GM18870 (cell line): Measurements from ENCODE around the gene HLA-DQA1.
"Not testable (repeated sequence)": the region's sequence is repeated elsewhere in the genome, so short reads cannot be mapped to it uniquely, and the experiment has no call there.

Experiments
- ATAC-seq: cut with Tn5 transposase; IDR thresholded peaks from one replicate; pipeline ENCODE4 v1.9.1; 2021; ENCODE audit warnings: moderate library complexity; ENCODE audit not compliant: unreplicated experiment

Gene HLA-DQA1

DNA sequence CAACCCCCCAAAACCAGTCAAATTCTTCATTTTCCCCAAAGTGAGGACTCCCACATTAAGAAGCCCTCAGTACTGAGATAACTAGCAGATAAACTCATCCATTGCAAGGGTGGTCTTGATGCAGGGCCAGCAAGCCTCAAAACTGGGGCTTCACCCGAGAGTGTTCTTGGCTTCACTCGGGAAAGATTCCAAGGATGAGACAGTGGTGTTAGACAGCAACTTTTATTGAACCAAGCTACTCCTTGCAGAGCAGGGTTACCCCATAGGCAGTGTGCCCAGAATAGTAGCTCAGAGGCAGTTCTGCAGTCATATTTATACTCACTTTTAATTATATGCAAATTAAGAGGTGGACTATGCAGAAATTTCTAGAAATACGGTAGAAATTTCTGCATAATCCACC is 15.8 kb upstream of the HLA-DQA1 start:
- no peak for ATAC-seq

DNA sequence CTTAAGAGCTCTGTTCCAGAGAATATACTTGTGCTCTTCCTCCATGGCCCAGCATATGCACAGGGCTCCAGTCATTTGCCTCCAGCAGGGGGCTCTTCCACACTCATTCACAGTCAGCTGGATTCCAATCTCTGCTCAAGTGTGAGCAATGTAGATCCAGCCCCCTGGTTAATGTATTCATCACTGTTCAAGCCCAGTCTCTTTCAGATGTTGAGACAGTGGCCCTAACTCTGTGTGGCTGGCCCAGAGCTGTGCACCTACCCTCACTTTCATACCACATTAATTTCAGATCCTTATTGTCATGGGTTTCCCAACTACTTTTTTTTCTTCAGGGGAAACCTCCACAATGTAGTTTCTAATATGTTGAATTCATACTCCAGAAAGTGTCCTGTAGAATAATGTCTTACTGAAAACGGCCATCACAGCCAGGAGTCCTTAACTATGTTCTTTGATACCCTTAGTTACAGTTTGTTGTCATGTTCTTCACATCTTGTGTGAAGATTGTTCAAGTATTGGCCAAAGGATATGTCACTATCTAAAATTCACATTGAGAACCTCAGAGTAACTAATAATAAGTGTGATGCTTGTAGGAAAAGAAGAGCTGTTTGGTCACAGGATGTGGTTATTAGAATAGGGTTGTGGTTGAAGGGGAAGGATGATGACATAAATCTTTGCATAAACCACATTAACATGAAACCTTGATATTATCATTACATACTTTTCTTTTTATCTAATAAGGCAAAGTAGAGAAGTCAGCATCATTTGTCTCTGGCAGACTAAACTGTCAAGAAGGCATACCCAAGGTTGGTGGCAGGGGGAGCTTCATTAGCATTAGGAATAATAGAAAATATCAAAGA is 14.4 kb upstream of the HLA-DQA1 start:
- ATAC-seq, result peak; percentile 60

DNA sequence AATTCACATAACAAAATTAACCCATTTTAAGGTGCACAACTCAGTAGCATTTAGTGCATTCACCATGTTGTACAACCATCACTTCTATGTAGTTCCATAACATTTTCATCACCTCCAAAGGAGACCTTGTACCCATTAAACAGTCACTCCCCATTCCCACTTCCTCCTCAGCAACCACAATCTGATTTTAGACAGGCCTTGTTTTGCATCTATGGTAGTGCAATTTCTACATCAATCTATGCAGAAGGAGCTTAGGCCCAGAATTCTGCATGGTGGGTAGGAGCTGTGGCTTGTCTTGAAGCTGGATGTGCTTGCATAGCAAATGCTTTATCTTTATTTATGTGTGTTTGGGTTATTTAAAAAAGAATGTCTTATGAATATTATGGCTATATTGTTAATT is 13.5 kb upstream of the HLA-DQA1 start:
- peak; percentile 29 for ATAC-seq

DNA sequence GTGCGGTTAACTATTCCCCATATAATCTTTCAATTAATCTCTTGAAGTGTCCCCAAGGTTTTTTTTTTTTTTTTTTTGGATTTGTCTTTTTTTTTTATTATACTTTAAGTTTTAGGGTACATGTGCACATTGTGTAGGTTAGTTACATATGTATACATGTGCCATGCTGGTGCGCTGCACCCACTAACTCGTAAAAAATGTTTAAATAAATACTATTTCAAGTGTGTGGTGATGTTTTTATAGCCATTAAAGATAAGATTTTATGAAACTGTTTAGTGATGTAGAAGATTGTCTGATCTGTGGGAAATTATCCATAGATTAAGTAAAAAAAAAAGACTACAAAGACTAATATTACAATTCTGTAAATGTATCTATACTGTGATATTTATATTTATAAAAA is 12.6 kb upstream of the HLA-DQA1 start:
- no peak for ATAC-seq

DNA sequence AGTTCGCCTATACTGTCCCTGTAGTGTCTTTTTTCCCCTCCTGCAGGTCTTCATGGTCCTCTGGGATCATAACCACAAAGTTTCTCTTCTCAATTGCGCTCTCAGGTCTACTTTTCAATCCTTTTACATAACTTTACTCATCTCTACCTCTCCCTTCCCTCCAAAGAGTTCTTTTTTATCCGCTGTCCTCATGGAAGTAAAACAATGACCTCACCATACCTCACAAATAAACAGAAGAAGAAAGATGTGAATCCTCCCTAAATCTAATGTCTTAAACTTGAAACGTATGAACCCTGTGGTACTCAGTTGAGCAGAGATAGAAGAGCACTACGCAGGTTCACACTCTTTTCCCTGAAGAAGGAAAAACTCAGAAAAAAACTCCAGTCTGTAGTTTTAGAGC is 12.1 kb upstream of the HLA-DQA1 start:
- no peak for ATAC-seq

DNA sequence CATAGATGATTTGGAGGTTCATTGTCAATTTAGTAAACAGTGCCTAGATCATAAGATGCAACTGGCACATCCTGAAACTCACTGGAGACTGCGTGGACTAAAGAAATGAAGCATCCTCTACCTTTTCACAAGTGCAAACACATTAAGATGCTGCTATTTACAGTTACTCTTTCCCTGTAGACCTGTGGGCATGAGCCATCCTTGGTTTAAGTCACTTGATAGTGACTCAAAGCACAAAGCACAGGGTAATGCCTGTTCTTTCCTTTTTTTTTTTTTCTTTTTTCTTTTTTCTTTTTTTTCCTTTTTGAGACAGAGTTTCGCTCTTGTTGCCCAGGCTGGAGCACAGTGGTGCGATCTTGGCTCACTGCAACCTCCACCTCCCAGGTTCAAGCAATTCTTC is 10.0 kb upstream of the HLA-DQA1 start:
- no peak for ATAC-seq

DNA sequence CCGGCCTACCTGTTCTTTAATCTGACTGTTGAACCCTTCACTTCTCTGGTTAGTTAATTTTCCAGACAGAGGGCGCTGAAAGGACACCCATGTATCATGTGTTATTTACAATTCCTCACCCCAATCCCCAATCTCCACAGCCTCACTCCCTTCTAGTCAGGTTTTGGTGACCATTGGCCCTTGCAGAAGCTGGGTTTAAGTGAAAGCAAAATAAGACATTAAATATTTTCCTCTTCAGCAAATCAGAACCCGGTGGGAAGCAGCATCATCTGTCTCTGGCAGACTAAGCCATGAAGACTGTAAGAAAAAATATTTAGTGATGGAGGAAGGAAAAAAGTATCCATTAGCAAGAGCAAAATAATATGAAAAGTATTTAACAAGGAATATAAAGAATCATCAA is 9.4 kb upstream of the HLA-DQA1 start:
- ATAC-seq, result peak; percentile 35

DNA sequence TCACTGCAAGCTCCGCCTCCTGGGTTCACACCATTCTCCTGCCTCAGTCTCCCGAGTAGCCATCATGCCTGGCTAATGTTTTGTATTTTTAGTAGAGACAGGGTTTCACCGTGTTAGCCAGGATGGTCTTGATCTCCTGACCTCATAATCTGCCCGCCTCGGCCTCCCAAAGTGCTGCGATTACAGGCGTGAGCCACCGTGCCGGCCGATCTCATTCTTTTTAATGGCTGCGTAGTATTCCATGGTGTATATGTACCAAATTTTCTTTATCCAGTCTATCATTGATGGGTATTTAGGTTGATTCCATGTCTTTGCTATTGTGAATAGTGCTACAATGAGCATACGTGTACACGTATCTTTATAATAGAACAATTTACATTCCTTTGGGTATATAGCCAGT is 7.4 kb upstream of the HLA-DQA1 start:
- not testable (repeated sequence) for ATAC-seq

DNA sequence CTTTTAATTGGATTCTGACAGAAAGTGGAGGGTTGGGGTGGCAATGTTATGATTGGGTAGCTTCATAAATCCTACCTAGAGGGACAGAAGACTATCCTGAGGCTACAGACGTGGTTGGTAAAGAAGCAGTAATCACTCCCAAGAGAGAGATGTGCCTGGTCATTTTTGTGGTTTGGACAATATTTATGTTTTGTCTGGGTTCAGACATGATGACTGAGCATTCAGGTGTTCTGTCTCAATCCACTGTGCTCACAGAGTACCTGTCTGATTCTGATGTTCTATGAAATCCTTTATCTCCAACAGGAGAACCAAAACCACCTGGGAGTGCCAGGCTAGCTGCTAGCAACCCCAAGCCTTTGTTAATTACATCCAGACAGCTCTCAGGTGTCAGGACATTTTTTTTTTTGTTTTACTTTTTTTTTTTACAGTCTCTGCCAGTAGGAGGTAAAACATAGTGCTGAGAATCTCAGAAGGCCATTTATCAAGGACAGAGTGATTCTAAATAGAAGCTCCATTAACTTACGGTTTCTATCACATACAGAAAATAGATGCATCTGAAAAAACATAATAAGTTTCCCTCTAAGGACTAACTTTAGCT is 1.6 kb upstream of the HLA-DQA1 start:
- ATAC-seq, result no peak

DNA sequence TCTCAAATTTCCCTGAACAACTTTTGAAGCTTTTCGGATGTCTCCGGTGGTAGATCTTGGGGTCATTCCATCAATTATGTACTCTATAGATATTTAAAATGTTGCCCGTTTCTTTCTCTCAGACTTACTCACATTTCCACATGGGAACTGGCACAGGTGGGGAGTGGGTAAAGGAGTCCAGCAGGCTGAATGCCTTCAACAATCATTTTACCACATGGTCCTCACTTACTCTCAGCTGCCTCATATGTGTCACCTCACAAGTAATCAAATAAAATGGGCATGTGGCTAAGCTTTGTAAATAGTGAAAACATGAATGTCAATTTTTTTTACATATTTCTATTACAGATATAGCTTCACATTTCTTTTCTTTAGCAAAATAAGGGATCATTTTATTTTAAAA is 677 bp downstream of the HLA-DQA1 start:
- no peak for ATAC-seq

DNA sequence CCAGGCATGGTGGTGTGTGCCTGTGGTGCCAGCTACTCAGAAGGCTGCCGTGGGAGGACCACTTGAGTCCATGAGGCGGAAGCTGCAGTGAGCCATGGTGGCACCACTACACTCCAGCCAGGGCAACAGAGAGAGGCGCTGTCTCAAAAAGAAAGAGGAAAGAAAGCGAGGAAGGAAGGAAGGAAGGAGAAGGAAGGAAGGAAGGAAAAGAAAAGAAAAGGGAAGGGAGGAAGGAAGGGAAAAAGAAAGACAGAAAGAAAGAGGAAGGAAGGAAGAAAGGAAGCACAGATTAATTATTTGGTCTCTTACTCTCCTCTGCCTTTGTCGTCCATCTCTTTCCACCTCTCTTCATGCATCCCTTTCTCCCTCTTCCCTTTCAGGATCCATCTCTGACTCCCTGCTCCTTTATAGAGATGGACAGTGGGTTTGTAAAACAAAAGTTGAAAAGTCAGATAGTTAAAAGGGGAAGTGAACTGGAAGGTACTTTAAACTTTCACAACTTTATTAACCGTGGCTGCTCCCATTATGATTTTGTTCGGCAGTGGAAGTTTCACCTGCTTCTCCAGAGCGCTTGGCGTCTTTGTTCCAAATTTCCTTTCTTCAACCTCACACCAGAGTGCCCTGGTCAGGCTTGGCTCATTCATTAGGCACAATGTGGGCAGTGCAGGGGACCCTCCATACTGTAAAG is 1.5 kb downstream of the HLA-DQA1 start:
- no peak for ATAC-seq

DNA sequence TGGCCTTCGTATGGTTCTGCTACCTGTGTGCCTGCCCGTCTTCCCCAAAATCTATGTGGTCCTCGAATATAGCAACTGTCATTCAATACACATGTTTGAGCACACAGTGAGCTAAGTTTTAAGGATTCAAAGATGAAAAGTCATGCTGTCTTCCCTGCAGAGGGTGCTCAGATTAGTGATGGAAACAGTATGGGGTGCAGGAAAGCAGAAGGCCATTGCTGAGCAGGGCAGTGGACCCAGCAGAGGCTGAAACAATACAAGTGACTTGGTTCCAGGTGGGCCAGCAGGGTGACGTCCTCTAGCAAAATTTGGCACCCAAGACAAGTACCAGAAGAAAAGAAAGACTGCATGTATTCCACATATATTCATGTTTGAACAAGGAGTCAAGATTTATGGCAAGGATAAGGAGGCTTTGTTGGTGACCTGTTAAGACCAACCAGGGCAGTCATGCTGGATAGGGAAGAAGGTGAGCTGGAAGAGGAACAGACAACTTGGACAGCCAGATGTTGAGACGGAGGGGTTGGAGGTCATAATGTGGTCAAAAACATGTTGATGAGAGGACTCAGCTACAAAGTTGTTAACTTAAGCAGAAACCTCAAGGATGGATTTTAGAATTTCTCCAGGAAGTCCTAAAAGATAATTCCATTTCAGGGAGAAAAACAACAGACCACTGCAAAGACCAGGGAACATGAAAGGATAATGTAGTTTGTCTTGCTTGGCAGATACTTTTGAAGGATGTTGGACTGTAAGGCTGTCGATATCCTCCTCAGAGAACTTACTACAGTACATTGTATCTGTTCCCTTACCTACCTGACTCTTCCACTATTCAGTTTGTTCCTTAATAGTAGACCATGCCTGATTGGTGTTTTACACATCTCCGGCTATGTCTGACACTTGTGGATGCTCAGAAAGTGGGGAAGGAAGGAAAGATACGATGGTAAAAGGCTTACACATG is 2.5 kb downstream of the HLA-DQA1 start:
- ATAC-seq, result no peak

DNA sequence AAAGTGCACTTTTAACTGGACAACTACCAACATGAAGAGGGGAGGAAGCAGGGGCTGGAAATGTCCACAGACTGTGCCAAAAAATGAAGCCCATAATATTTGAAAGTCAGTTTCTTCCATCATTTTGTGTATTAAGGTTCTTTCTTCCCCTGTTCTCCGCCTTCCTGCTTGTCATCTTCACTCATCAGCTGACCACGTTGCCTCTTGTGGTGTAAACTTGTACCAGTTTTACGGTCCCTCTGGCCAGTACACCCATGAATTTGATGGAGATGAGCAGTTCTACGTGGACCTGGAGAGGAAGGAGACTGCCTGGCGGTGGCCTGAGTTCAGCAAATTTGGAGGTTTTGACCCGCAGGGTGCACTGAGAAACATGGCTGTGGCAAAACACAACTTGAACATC is 3.9 kb downstream of the HLA-DQA1 start:
- no peak for ATAC-seq

DNA sequence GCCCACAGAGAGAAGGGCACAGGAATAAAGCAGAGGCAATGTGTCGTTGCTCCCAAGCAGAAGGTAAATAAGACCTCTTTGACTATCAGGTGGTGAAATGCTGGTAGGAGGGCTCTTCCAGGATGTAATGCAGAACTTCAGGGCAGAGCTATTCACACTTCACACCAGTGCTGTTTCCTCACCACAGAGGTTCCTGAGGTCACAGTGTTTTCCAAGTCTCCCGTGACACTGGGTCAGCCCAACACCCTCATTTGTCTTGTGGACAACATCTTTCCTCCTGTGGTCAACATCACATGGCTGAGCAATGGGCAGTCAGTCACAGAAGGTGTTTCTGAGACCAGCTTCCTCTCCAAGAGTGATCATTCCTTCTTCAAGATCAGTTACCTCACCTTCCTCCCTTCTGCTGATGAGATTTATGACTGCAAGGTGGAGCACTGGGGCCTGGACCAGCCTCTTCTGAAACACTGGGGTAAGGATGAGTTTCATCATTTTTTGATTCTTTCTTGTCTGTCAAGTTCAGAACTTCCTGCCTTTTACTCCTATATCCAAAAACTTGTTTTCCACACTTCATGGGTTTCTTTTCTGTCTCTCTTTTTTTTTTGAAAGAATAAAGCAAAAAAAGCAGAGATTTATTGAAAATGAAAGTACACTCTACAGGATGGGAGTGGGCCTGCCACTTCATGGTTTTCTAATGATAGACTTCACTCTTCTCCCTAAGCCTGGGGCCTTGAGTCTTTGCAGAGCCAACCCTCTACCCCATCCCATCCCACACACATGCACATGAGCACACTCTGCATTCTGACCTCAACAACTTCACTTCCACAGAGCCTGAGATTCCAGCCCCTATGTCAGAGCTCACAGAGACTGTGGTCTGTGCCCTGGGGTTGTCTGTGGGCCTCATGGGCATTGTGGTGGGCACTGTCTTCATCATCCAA is 4.8 kb downstream of the HLA-DQA1 start:
- not testable (repeated sequence) for ATAC-seq

DNA sequence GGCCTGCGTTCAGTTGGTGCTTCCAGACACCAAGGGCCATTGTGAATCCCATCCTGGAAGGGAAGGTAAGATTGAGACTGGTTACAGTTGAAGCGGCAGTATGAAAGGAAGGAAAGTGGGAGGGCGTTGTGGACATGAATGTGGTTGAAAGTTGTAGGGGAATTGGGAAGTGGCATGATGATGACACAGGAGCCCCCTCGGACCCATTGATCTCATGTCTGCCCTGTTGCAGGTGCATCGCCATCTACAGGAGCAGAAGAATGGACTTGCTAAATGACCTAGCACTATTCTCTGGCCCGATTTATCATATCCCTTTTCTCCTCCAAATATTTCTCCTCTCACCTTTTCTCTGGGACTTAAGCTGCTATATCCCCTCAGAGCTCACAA is 5.5 kb downstream of the HLA-DQA1 start:
- ATAC-seq, result no peak

DNA sequence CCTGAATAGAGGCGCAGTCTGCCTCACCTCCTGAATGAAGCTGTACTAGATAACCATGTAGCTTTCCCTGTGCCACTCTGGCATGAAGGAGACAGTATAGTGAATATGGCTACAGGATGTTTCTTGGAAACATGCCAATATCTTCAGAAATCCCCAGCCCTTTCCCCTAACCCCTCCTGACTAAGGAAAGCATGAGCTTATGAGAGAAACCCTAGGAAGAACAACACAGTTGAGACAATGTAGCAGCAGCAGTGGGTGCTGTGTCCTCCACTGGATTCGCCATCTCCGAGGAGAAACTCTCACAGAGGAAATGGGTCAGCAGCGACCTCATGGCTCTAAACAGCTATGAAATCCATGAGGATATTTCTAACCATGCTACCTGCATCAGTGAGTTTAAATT is 6.7 kb downstream of the HLA-DQA1 start:
- no peak for ATAC-seq

DNA sequence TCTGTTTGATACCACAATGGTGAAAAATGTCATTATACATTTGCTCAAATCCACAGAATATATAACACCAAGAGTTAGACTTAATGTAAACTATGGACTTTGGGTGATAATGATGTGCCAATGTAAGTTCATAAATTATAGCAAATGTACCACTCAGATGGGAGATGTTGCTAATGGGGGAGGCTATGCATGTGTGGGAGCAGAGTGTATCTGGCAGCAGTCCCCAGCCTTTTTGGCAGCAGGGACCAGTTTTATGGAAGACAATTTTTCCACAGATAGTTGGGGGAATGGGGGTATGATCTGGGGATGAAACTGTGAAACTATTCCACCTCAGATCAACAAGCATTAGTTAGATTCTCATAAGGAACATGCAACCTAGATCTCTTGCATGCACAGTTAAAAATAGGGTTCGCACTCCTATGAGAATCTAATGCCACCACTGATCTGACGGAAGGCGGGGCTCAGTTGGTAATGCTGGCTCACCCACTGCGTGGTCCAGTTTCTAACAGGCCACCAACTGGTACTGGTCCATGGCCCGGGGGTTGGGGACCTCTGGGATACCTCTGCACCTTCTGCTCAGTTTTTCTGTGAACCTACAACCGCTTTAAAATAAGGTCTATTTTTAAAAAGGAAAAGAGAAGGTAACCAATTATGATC is 8.0 kb downstream of the HLA-DQA1 start:
- no peak for ATAC-seq

DNA sequence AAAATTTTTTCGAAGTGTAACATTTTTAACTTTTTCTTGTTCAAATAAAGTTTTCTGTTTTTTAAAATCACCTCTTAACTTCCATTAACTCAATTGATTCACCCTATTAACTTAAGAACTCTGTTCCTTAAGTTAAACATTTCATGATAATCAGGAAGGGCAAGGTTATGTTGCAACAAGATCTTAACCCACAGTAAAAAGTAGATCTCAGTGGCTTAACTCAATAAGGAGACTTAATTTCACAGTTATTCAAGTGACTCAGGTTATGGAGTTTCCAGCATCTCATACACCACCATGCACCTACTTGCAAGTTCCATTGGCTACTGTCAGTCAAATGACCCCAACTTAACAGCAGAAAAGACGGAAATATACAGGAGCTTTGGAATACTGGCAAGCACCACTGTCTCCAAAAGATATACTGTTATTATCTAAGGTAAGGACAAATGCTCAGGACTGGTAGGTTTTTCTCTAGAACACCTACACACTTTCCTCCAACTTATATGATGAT is 18.1 kb downstream of the HLA-DQA1 start:
- ATAC-seq, result no peak

DNA sequence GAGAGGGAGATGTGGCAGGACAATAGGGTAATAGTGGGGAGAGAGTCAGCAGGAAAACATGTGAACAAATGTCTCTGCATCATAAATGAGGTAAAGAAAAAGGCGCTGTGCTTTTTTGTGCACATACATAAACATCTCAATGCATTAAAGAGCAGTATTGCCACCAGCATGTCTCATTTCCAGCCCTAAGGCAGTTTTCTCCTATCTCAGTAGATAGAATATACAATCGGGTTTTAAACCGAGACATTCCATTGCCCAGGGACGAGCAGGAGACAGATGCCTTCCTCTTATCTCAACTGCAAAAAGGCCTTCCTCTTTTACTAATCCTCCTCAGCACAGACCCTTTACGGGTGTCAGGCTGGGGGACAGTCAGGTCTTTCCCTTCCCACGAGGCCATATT is 20.1 kb downstream of the HLA-DQA1 start:
- ATAC-seq, result not testable (repeated sequence)
